HL-60 (cell line): ENCODE measurements around the gene LMF2.

Source experiments
- POLR2AphosphoS5 ChIP-seq: IDR thresholded peaks from 2 replicates; pipeline ENCODE4 v1.6.1; 2012; ENCODE audit warnings: low read depth
- TF ChIP-seq, protein P1 (sequence below): IDR thresholded peaks from one replicate; pipeline ENCODE4 v1.5.1; 2011; ENCODE audit warnings: low read length, control low read depth, inconsistent platforms; ENCODE audit not compliant: insufficient read depth

DNA sequence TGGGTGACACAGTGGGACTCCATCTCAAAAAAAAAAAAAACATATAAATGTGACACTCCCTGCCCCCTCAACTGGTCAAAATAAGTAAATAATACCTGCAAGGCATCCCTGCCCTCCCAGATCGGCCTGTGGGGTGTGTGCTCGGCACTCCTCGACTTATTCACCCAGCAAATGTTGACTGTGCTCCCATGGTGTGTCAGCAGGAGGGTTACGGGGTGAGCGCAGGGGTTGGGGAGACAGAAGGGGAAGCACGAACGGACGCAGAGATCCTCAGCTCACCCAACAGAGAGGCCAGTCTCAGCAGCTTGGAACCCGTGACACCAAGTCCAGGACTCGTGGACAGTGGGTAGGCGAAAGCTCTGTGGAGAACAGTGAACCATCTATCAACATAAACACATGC is 27.8 kb downstream of the LMF2 start:
- TF ChIP-seq POLR2AphosphoS5 = no peak
- TF ChIP-seq, protein P1, sequence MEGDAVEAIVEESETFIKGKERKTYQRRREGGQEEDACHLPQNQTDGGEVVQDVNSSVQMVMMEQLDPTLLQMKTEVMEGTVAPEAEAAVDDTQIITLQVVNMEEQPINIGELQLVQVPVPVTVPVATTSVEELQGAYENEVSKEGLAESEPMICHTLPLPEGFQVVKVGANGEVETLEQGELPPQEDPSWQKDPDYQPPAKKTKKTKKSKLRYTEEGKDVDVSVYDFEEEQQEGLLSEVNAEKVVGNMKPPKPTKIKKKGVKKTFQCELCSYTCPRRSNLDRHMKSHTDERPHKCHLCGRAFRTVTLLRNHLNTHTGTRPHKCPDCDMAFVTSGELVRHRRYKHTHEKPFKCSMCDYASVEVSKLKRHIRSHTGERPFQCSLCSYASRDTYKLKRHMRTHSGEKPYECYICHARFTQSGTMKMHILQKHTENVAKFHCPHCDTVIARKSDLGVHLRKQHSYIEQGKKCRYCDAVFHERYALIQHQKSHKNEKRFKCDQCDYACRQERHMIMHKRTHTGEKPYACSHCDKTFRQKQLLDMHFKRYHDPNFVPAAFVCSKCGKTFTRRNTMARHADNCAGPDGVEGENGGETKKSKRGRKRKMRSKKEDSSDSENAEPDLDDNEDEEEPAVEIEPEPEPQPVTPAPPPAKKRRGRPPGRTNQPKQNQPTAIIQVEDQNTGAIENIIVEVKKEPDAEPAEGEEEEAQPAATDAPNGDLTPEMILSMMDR = no peak
